Endothelial cell of umbilical vein (primary cell): Measurements from ENCODE around the gene CPLX1. TPM values are rescaled to one million over a fixed set of nuclear protein-coding genes. Genes with fewer than 3 reads are reported as not detected.

Experiments used
- BruUV-seq: library from RNA; stranded (reverse); fragments of 400-500 nt; replicated peaks from 2 replicates; lab custom pipeline; 2021; lab: Mats Ljungman, UMichigan
- CTCF ChIA-PET: fragments of 300-600, 350-600 bp; sonication (Branson Sonifier 250); formaldehyde crosslinking; loops from one replicate; lab custom pipeline; 2021; ENCODE audit warnings: antibody characterized with exemption, inconsistent platforms; lab: Charles Lee
- POLR2A ChIA-PET: fragments of 300-600, 350-600 bp; sonication (Branson Sonifier 250); formaldehyde crosslinking; loops from one replicate; lab custom pipeline; 2021; ENCODE audit warnings: antibody characterized with exemption, inconsistent platforms; lab: Charles Lee
- DNase-seq: peaks from one replicate; pipeline ENCODE4 v3.0.0-alpha.2; 2011; ENCODE audit warnings: low read depth, low spot score
- FAIRE-seq: peaks from 2 replicates; lab custom pipeline; 2011; peaks lifted over from hg19 to GRCh38; lab: Jason Lieb, UNC
- H2AFZ ChIP-seq: 2 replicates; pipeline ENCODE4 v1.6.0; 2012; ENCODE audit warnings: low read depth, low read length, control low read depth, inconsistent platforms
- H3K27ac ChIP-seq: 2 replicates; pipeline ENCODE4 v1.5.1; 2011; ENCODE audit warnings: low read depth, mild to moderate bottlenecking, control low read depth, low read length, moderate library complexity; ENCODE audit not compliant: insufficient read depth
- H3K27me3 ChIP-seq, 2 experiments: 2 replicates each; pipeline versions ENCODE4 v1.6.0 to v1.6.1; 2011; ENCODE audit warnings: low read length in 2 of 2, mixed read lengths in 1 of 2; ENCODE audit not compliant: control insufficient read depth in 2 of 2, insufficient read depth in 2 of 2
- H3K36me3 ChIP-seq, 2 experiments: 2 replicates in 1 of 2; 3 replicates in 1 of 2; pipeline ENCODE4 v1.5.1; 2011; ENCODE audit warnings: low read length in 2 of 2, mild to moderate bottlenecking in 1 of 2, moderate library complexity in 1 of 2; ENCODE audit not compliant: control insufficient read depth in 2 of 2, insufficient read depth in 2 of 2; ENCODE audit errors: extremely low read depth in 1 of 2
- H3K4me1 ChIP-seq: 3 replicates; pipeline ENCODE4 v1.5.1; 2011; ENCODE audit warnings: mild to moderate bottlenecking, low read length; ENCODE audit not compliant: control insufficient read depth, insufficient read depth; ENCODE audit errors: extremely low read depth
- H3K4me2 ChIP-seq: 2 replicates; pipeline ENCODE4 v1.6.1; 2011; ENCODE audit warnings: low read length, control low read depth, mixed read lengths; ENCODE audit not compliant: insufficient read depth
- H3K4me3 ChIP-seq, 3 experiments: fragments of 200-600 bp in 1 of 3; sonication (generic), shearing (Covaris generic) in 1 of 3; replicated peaks in 1 of 3; 2 replicates each; pipeline ENCODE4 v1.5.1; 2011 to 2016; ENCODE audit warnings: control low read depth in 3 of 3, low read length in 3 of 3, mild to moderate bottlenecking in 2 of 3, inconsistent platforms in 1 of 3, low read depth in 1 of 3, moderate library complexity in 1 of 3; ENCODE audit not compliant: insufficient read depth in 1 of 3
- H3K79me2 ChIP-seq: 2 replicates; pipeline ENCODE4 v1.6.0; 2012; ENCODE audit warnings: low read length, inconsistent platforms; ENCODE audit not compliant: control insufficient read depth, insufficient read depth
- H3K9ac ChIP-seq: replicated peaks from 2 replicates; pipeline ENCODE3; 2011; ENCODE audit warnings: low read length, control low read depth; ENCODE audit not compliant: insufficient read depth; ENCODE audit errors: extremely low read depth
- H3K9me1 ChIP-seq: replicated peaks from 3 replicates; pipeline ENCODE4 v1.6.0; 2011; ENCODE audit warnings: mild to moderate bottlenecking, low read length; ENCODE audit not compliant: control insufficient read depth, insufficient read depth; ENCODE audit errors: extremely low read depth
- H3K9me3 ChIP-seq: replicated peaks from 2 replicates; pipeline ENCODE4 v1.5.1; 2012; ENCODE audit warnings: low read length, inconsistent platforms; ENCODE audit not compliant: control insufficient read depth, insufficient read depth
- H4K20me1 ChIP-seq: replicated peaks from 2 replicates; pipeline ENCODE3; 2011; ENCODE audit warnings: mild to moderate bottlenecking, low read length; ENCODE audit not compliant: control insufficient read depth, insufficient read depth; ENCODE audit errors: extremely low read depth
- CTCF ChIP-seq, 2 donors: IDR thresholded peaks; 1 replicate in 1 of 2; 2 replicates in 1 of 2; pipeline ENCODE4 v1.5.1; 2011; ENCODE audit warnings: low read length in 2 of 2, mild to moderate bottlenecking in 2 of 2, moderate library complexity in 2 of 2, control low read depth in 1 of 2, inconsistent platforms in 1 of 2, low read depth in 1 of 2; ENCODE audit not compliant: insufficient read depth in 1 of 2; ENCODE audit errors: extremely low read depth in 1 of 2
- EZH2 ChIP-seq: IDR thresholded peaks from 2 replicates; pipeline ENCODE4 v1.6.1; 2012; ENCODE audit warnings: borderline replicate concordance, low read depth, mild to moderate bottlenecking, moderate library complexity, low read length, inconsistent platforms; ENCODE audit not compliant: severe bottlenecking
- FOS ChIP-seq: IDR thresholded peaks from 2 replicates; pipeline ENCODE4 v1.6.1; 2011; ENCODE audit warnings: mild to moderate bottlenecking, low read length, moderate library complexity, borderline replicate concordance; ENCODE audit not compliant: insufficient read depth
- GATA2 ChIP-seq: IDR thresholded peaks from 2 replicates; pipeline ENCODE4 v1.7.0; 2011; ENCODE audit warnings: low read depth, mild to moderate bottlenecking, moderate library complexity, mixed read lengths, low read length; ENCODE audit not compliant: insufficient read length, insufficient read depth
- JUN ChIP-seq: IDR thresholded peaks from 2 replicates; pipeline ENCODE4 v1.6.1; 2011; ENCODE audit warnings: borderline replicate concordance, low read depth; ENCODE audit not compliant: insufficient read length, insufficient read depth
- MAX ChIP-seq: IDR thresholded peaks from 2 replicates; pipeline ENCODE4 v1.6.1; 2011; ENCODE audit not compliant: insufficient read depth, insufficient read length
- MYC ChIP-seq: IDR thresholded peaks from one replicate; pipeline ENCODE4 v1.6.1; 2011; ENCODE audit warnings: mild to moderate bottlenecking, low read depth, low read length
- POLR2A ChIP-seq: IDR thresholded peaks from 2 replicates; pipeline ENCODE4 v1.6.1; 2012; ENCODE audit warnings: low read depth, mild to moderate bottlenecking, control low read depth, low read length
- POLR2AphosphoS5 ChIP-seq: IDR thresholded peaks from 2 replicates; pipeline ENCODE4 v1.6.1; 2012; ENCODE audit warnings: low read depth, mild to moderate bottlenecking, control low read depth, low read length, moderate library complexity; ENCODE audit not compliant: insufficient read depth
- dilution Hi-C: fragments of 300-500 bp; cut with MboI; formaldehyde crosslinking; loops from one replicate; pipeline ENCODE4 v1.15.0; 2019; ENCODE audit warnings: low sequenced_read_pairs; ENCODE audit not compliant: extremely low pct_ligation_motif_present
- intact Hi-C: fragments of 100-400 bp; cut with micrococcal nuclease; formaldehyde crosslinking; loops from one replicate; pipeline ENCODE4 v1.10.0; 2022
- polyA plus RNA-seq, 4 experiments: library from polyadenylated mRNA; depleted of rRNA in 3 of 4; stranded (reverse) in 3 of 4; unstranded in 1 of 4; fragments of >200 nt; gene quantifications; 2 replicates each; pipeline versions ENCODE4 v1.2.1 to v1.2.3, GENCODE V29; 2011 to 2012; ENCODE audit warnings: missing spikeins in 1 of 4
- total RNA-seq: library from RNA; stranded (reverse); gene quantifications from 2 replicates; pipeline ENCODE4 v1.2.3, GENCODE V29; 2021

CPLX1 gene
- total and polyA plus RNA-seq, 2 donors (not counting 3 experiments of a cell fraction or from before 2014, with no cell fraction given), result 1.0 to 1.8 TPM

GRCh38 chr4:761739-762138, 64.2 kb downstream of the CPLX1 start:
- POLR2A ChIA-PET, result no interaction called here
- H3K79me2 ChIP-seq, result peaks cover 2% of the 10 kb centered on the region
- CTCF ChIA-PET, result no interaction called here
- intact Hi-C loops, result no loop called here
- H2AFZ ChIP-seq, result no peak overlapping the region
- DNase-seq, result no peak
- H3K36me3 ChIP-seq, result peaks cover 6 to 38% of the 10 kb centered on the region in 2 experiments
- TF ChIP-seq POLR2A (no peak), MAX (no peak), GATA2 (no peak), EZH2 (no peak), FOS (no peak), MYC (no peak), JUN (no peak), CTCF (IDR thresholded peaks at IDR 0.05; ENCODE audit: extremely low read depth in 1 of 2, insufficient read depth in 1 of 2, low read depth in 1 of 2, low read length in 2 of 2) (no peak), POLR2AphosphoS5 (no peak)
- no TSS peak for BruUV-seq
- H3K9me1 ChIP-seq, result no peaks in the 10 kb centered on the region
- H3K27ac ChIP-seq, result no peak overlapping the region
- no peak overlapping the region for H3K4me3 ChIP-seq
- no peak overlapping the region for H3K4me2 ChIP-seq
- H4K20me1 ChIP-seq, result no peaks in the 10 kb centered on the region
- peaks cover 4% of the 10 kb centered on the region for H3K4me1 ChIP-seq
- H3K27me3 ChIP-seq, result no peaks in the 10 kb centered on the region
- no peak overlapping the region for H3K9ac ChIP-seq
- FAIRE-seq, result no peak
- dilution Hi-C loops, result no loop called here
- H3K9me3 ChIP-seq, result no peaks in the 10 kb centered on the region
